Measurements from ENCODE around the gene PTCHD1. TPM values are rescaled to one million over a fixed set of nuclear protein-coding genes. Genes with fewer than 3 reads are reported as not detected.

The PTCHD1 gene
- 0.03 TPM for polyA plus RNA-seq (2013, experiment 1 of 2)
- polyA plus RNA-seq (2013, experiment 2 of 2) = 0.06 TPM

- no peak within 1 kb of the TSS for H2BK15ac ChIP-seq (ENCODE audit: low read length)
- H2AFZ ChIP-seq (ENCODE audit: low read length) = peak within 1 kb of the TSS; percentile 33
- H2BK120ac ChIP-seq (ENCODE audit: low read depth, low read length) = no peak within 1 kb of the TSS
- WGBS, 2 donors (ENCODE audit: extremely low coverage in 2 of 2, insufficient read length in 2 of 2, insufficient replicate concordance in 1 of 2) = no CpG with 5 or more reads among the region's 64 CpGs
- H3K36me3 ChIP-seq (replicated peaks in 1 of 2; ENCODE audit: control insufficient read depth in 2 of 2, insufficient read depth in 2 of 2, low read length in 2 of 2) = no peaks in the 10 kb centered on the region
- peak within 1 kb of the TSS; percentile 4 for H3K9ac ChIP-seq (ENCODE audit: low read depth, low read length, poor library complexity)
- no peak within 1 kb of the TSS for H2AK5ac ChIP-seq (ENCODE audit: low read depth, low read length)
- no peak within 1 kb of the TSS for H3K27ac ChIP-seq (replicated peaks; ENCODE audit: low read length)
- no peak within 1 kb of the TSS for H2BK5ac ChIP-seq (ENCODE audit: low read length)
- H3K4me3 ChIP-seq (ENCODE audit: low read length in 2 of 2) = peak within 1 kb of the TSS in 1 of 2 donors; percentile 77
- no peak within 1 kb of the TSS for H3K4ac ChIP-seq (ENCODE audit: low read length)
- H3K23ac ChIP-seq (ENCODE audit: low read depth, low read length, poor library complexity) = no peak within 1 kb of the TSS
- no peak within 1 kb of the TSS for H2BK12ac ChIP-seq (ENCODE audit: low read length)
- H3K27me3 ChIP-seq (ENCODE audit: control insufficient read depth in 3 of 3, insufficient read depth in 3 of 3, low read depth in 1 of 3, low read length in 3 of 3) = peaks cover 6 to 64% (median 45%) of the 10 kb centered on the region in 3 experiments
- H3K79me1 ChIP-seq (ENCODE audit: low read depth, low read length) = no peaks in the 10 kb centered on the region
- no peak within 1 kb of the TSS for H3K14ac ChIP-seq (ENCODE audit: low read length)
- H3K18ac ChIP-seq (ENCODE audit: low read length) = no peak within 1 kb of the TSS
- no peak within 1 kb of the TSS for H4K91ac ChIP-seq (ENCODE audit: low read depth, low read length, poor library complexity)
- H3K4me1 ChIP-seq (ENCODE audit: control insufficient read depth in 2 of 2, insufficient read depth in 1 of 2, low read depth in 1 of 2, low read length in 2 of 2) = peaks cover 0 to 1% of the 10 kb centered on the region in 2 donors
- peak within 1 kb of the TSS; percentile 83 for H3K4me2 ChIP-seq (ENCODE audit: insufficient read depth, low read length, poor library complexity, severe bottlenecking)
- H3K9me3 ChIP-seq (replicated peaks in 1 of 2; ENCODE audit: control insufficient read depth in 2 of 2, insufficient read depth in 1 of 2, low read depth in 1 of 2, low read length in 2 of 2) = no peaks in the 10 kb centered on the region
- H4K8ac ChIP-seq (ENCODE audit: low read depth, low read length) = no peak within 1 kb of the TSS
- DNase-seq (ENCODE audit: low spot score) = no peak
Observed at GRCh38 chrX:23334848-23335599, at the start of gene PTCHD1. Gene PTCHD1 (plus strand): TSS chrX:23334849. CDS start chrX:23334876, 27 bp downstream.

- Histone ChIP-seq H3K79me1 (ENCODE audit: low read depth, low read length) (no peaks in the 10 kb centered on the region), H3K9me3 (replicated peaks in 1 of 2; ENCODE audit: control insufficient read depth in 2 of 2, insufficient read depth in 1 of 2, low read depth in 1 of 2, low read length in 2 of 2) (no peaks in the 10 kb centered on the region), H3K27ac (replicated peaks; ENCODE audit: low read length) (no peak overlapping the region), H3K14ac (ENCODE audit: low read length) (no peak overlapping the region), H3K18ac (ENCODE audit: low read length) (no peak overlapping the region), H2BK12ac (ENCODE audit: low read length) (no peak overlapping the region), H3K4me3 (ENCODE audit: low read length in 2 of 2) (no peak overlapping the region), H2BK120ac (ENCODE audit: low read depth, low read length) (no peak overlapping the region), H2BK5ac (ENCODE audit: low read length) (no peak overlapping the region), H3K9ac (ENCODE audit: low read depth, low read length, poor library complexity) (no peak overlapping the region), H3K4ac (ENCODE audit: low read length) (no peak overlapping the region), H3K4me1 (ENCODE audit: control insufficient read depth in 2 of 2, insufficient read depth in 1 of 2, low read depth in 1 of 2, low read length in 2 of 2) (no peaks in the 10 kb centered on the region), H3K27me3 (ENCODE audit: control insufficient read depth in 3 of 3, insufficient read depth in 3 of 3, low read depth in 1 of 3, low read length in 3 of 3) (peaks cover 0 to 3% (median 0%) of the 10 kb centered on the region in 3 experiments), H2AFZ (ENCODE audit: low read length) (no peak overlapping the region), H2BK15ac (ENCODE audit: low read length) (no peak overlapping the region), H4K8ac (ENCODE audit: low read depth, low read length) (no peak overlapping the region), H3K23ac (ENCODE audit: low read depth, low read length, poor library complexity) (no peak overlapping the region), H3K36me3 (replicated peaks in 1 of 2; ENCODE audit: control insufficient read depth in 2 of 2, insufficient read depth in 2 of 2, low read length in 2 of 2) (no peaks in the 10 kb centered on the region), H4K91ac (ENCODE audit: low read depth, low read length, poor library complexity) (no peak overlapping the region), H3K4me2 (ENCODE audit: insufficient read depth, low read length, poor library complexity, severe bottlenecking) (no peak overlapping the region), H2AK5ac (ENCODE audit: low read depth, low read length) (no peak overlapping the region)
- no peak for DNase-seq (ENCODE audit: low spot score)
- WGBS, 2 donors (ENCODE audit: extremely low coverage in 2 of 2, insufficient read length in 2 of 2, insufficient replicate concordance in 1 of 2) = no CpG with 5 or more reads among the region's 5 CpGs
Observed at GRCh38 chrX:23286731-23287130, 47.9 kb upstream of the PTCHD1 start.

- Histone ChIP-seq H3K4me3 (ENCODE audit: low read length in 2 of 2) (no peak overlapping the region), H2AK5ac (ENCODE audit: low read depth, low read length) (no peak overlapping the region), H3K18ac (ENCODE audit: low read length) (no peak overlapping the region), H3K27me3 (ENCODE audit: control insufficient read depth in 3 of 3, insufficient read depth in 3 of 3, low read depth in 1 of 3, low read length in 3 of 3) (peaks cover 0 to 3% (median 0%) of the 10 kb centered on the region in 3 experiments), H3K9me3 (replicated peaks in 1 of 2; ENCODE audit: control insufficient read depth in 2 of 2, insufficient read depth in 1 of 2, low read depth in 1 of 2, low read length in 2 of 2) (no peaks in the 10 kb centered on the region), H3K4ac (ENCODE audit: low read length) (no peak overlapping the region), H4K8ac (ENCODE audit: low read depth, low read length) (no peak overlapping the region), H2BK5ac (ENCODE audit: low read length) (no peak overlapping the region), H3K27ac (replicated peaks; ENCODE audit: low read length) (no peak overlapping the region), H2BK120ac (ENCODE audit: low read depth, low read length) (no peak overlapping the region), H3K4me1 (ENCODE audit: control insufficient read depth in 2 of 2, insufficient read depth in 1 of 2, low read depth in 1 of 2, low read length in 2 of 2) (no peaks in the 10 kb centered on the region), H3K9ac (ENCODE audit: low read depth, low read length, poor library complexity) (no peak overlapping the region), H3K4me2 (ENCODE audit: insufficient read depth, low read length, poor library complexity, severe bottlenecking) (no peak overlapping the region), H2AFZ (ENCODE audit: low read length) (no peak overlapping the region), H2BK12ac (ENCODE audit: low read length) (no peak overlapping the region), H3K14ac (ENCODE audit: low read length) (no peak overlapping the region), H4K91ac (ENCODE audit: low read depth, low read length, poor library complexity) (no peak overlapping the region), H2BK15ac (ENCODE audit: low read length) (no peak overlapping the region), H3K79me1 (ENCODE audit: low read depth, low read length) (no peaks in the 10 kb centered on the region), H3K36me3 (replicated peaks in 1 of 2; ENCODE audit: control insufficient read depth in 2 of 2, insufficient read depth in 2 of 2, low read length in 2 of 2) (no peaks in the 10 kb centered on the region), H3K23ac (ENCODE audit: low read depth, low read length, poor library complexity) (no peak overlapping the region)
- DNase-seq (ENCODE audit: low spot score) = no peak
- no CpG with 5 or more reads among the region's 5 CpGs for WGBS, 2 donors (ENCODE audit: extremely low coverage in 2 of 2, insufficient read length in 2 of 2, insufficient replicate concordance in 1 of 2)
Observed at GRCh38 chrX:23287191-23287725, 47.4 kb upstream of the PTCHD1 start.

- H3K27ac ChIP-seq (replicated peaks; ENCODE audit: low read length) = peak overlapping the region; percentile 95
- WGBS, 2 donors (ENCODE audit: extremely low coverage in 2 of 2, insufficient read length in 2 of 2, insufficient replicate concordance in 1 of 2) = no CpG with 5 or more reads among the region's 8 CpGs
Observed at GRCh38 chrX:23292354-23292987, 42.2 kb upstream of the PTCHD1 start.

More at GRCh38 chrX:23292354-23292987, 42.2 kb upstream of the PTCHD1 start:
- no peak overlapping the region for H2BK120ac ChIP-seq (ENCODE audit: low read depth, low read length)
- H3K18ac ChIP-seq (ENCODE audit: low read length) = no peak overlapping the region
- no peak overlapping the region for H4K8ac ChIP-seq (ENCODE audit: low read depth, low read length)
- H2BK15ac ChIP-seq (ENCODE audit: low read length) = no peak overlapping the region
- H2AFZ ChIP-seq (ENCODE audit: low read length) = peak overlapping the region; percentile 60
- H3K4ac ChIP-seq (ENCODE audit: low read length) = no peak overlapping the region
- H3K23ac ChIP-seq (ENCODE audit: low read depth, low read length, poor library complexity) = no peak overlapping the region
- no peak overlapping the region for H3K4me2 ChIP-seq (ENCODE audit: insufficient read depth, low read length, poor library complexity, severe bottlenecking)
- H3K4me1 ChIP-seq (ENCODE audit: control insufficient read depth in 2 of 2, insufficient read depth in 1 of 2, low read depth in 1 of 2, low read length in 2 of 2) = peaks cover 0 to 6% of the 10 kb centered on the region in 2 donors
- no peak overlapping the region for H2BK5ac ChIP-seq (ENCODE audit: low read length)
- H3K4me3 ChIP-seq (ENCODE audit: low read length in 2 of 2) = no peak overlapping the region
- H3K79me1 ChIP-seq (ENCODE audit: low read depth, low read length) = no peaks in the 10 kb centered on the region
- no peak overlapping the region for H4K91ac ChIP-seq (ENCODE audit: low read depth, low read length, poor library complexity)
- H2BK12ac ChIP-seq (ENCODE audit: low read length) = no peak overlapping the region
- H3K36me3 ChIP-seq (replicated peaks in 1 of 2; ENCODE audit: control insufficient read depth in 2 of 2, insufficient read depth in 2 of 2, low read length in 2 of 2) = no peaks in the 10 kb centered on the region
- no peak overlapping the region for H2AK5ac ChIP-seq (ENCODE audit: low read depth, low read length)
- no peaks in the 10 kb centered on the region for H3K27me3 ChIP-seq (ENCODE audit: control insufficient read depth in 3 of 3, insufficient read depth in 3 of 3, low read depth in 1 of 3, low read length in 3 of 3)
- H3K14ac ChIP-seq (ENCODE audit: low read length) = no peak overlapping the region
- peak; percentile 8 for DNase-seq (ENCODE audit: low spot score)
- H3K9me3 ChIP-seq (replicated peaks in 1 of 2; ENCODE audit: control insufficient read depth in 2 of 2, insufficient read depth in 1 of 2, low read depth in 1 of 2, low read length in 2 of 2) = no peaks in the 10 kb centered on the region
- H3K9ac ChIP-seq (ENCODE audit: low read depth, low read length, poor library complexity) = no peak overlapping the region

Measured in neuronal stem cell (in vitro differentiated cells).